Sigmoid colon (tissue), 7 donors: ENCODE data around the gene SLC7A8. TPM values are rescaled to one million over a fixed set of nuclear protein-coding genes. Genes with fewer than 3 reads are reported as not detected.

Source experiments
- DNase-seq: peaks from one replicate; pipeline ENCODE4 v3.0.0-alpha.2; 2019
- H3K27ac ChIP-seq, 4 donors: fragments of 200-600 bp; sonication (generic); one replicate each; pipeline ENCODE4 v1.5.1; 2016 to 2019; ENCODE audit warnings: mild to moderate bottlenecking in 1 of 4
- H3K27me3 ChIP-seq, 3 donors: fragments of 200-600 bp; sonication (generic); one replicate each; pipeline ENCODE4 v1.5.1; 2019; ENCODE audit warnings: mild to moderate bottlenecking in 1 of 3
- H3K36me3 ChIP-seq, 4 donors: fragments of 200-600 bp; sonication (generic); one replicate each; pipeline ENCODE4 v1.5.1; 2016 to 2019
- H3K4me1 ChIP-seq, 4 donors: fragments of 200-600 bp; sonication (generic); one replicate each; pipeline ENCODE4 v1.5.1; 2017 to 2019
- H3K4me3 ChIP-seq, 4 donors: fragments of 200-600 bp; sonication (generic); one replicate each; pipeline ENCODE4 v1.5.1; 2017 to 2019; ENCODE audit warnings: mild to moderate bottlenecking in 2 of 4, moderate library complexity in 1 of 4
- H3K9me3 ChIP-seq, 4 donors: fragments of 200-600 bp in 3 of 4; sonication (generic) in 3 of 4; one replicate each; pipeline versions ENCODE4 v1.5.1 to v1.6.1; 2013 to 2019
- CTCF ChIP-seq, 4 experiments: fragments of 450-650 bp in 3 of 4; fragments of 200-600 bp in 1 of 4; IDR thresholded peaks; one replicate each; pipeline ENCODE4 v1.5.1; 2016 to 2019; ENCODE audit warnings: antibody characterized with exemption in 4 of 4, mild to moderate bottlenecking in 3 of 4, moderate library complexity in 2 of 4
- EP300 ChIP-seq, 4 donors: sonication (generic); formaldehyde crosslinking; IDR thresholded peaks; one replicate each; pipeline ENCODE4 v1.6.1; 2017; ENCODE audit warnings: antibody characterized with exemption in 4 of 4
- POLR2A ChIP-seq, 2 donors: fragments of 450-650 bp; IDR thresholded peaks; one replicate each; pipeline ENCODE4 v1.6.1; 2016; ENCODE audit warnings: antibody characterized with exemption in 2 of 2, mild to moderate bottlenecking in 2 of 2, moderate library complexity in 2 of 2
- POLR2AphosphoS5 ChIP-seq, 4 donors: sonication (generic); formaldehyde crosslinking; IDR thresholded peaks; one replicate each; pipeline ENCODE4 v1.6.1; 2017; ENCODE audit warnings: antibody characterized with exemption in 4 of 4
- WGBS, 2 donors: extraction: QIAGEN DNeasy Blood & Tissue Kit; methylation state at CpG; one replicate each; pipeline ENCODE4 v1.1.7; 2013; 5-methylcytosine and 5-hydroxymethylcytosine counted together
- intact Hi-C: fragments of 100-400 bp; cut with DNase I; formaldehyde crosslinking; loops from one replicate; pipeline ENCODE4 v1.15.1; 2023
- polyA plus RNA-seq, 3 donors: library from polyadenylated mRNA; stranded (reverse); fragments of 200-250 nt; gene quantifications; one replicate each; pipeline ENCODE4 v1.2.3, GENCODE V29; 2013
- total RNA-seq, 4 donors: library from RNA; depleted of rRNA; stranded (reverse); fragments of >200 nt; gene quantifications; one replicate each; pipeline ENCODE4 v1.1.0, GENCODE V29; 2016
- donor health status: healthy with polysubstance abuse.
- donor health status: Bipolar disorder and iron deficiency.
- donor health status: healthy.

Gene SLC7A8
- total and polyA plus RNA-seq, 7 donors = 5.5 to 24.7 (median 13.2) TPM

- intact Hi-C loops = no loop called here
- no peak for TF ChIP-seq POLR2AphosphoS5 (IDR thresholded peaks at IDR 0.05)
- no peak for TF ChIP-seq CTCF (IDR thresholded peaks at IDR 0.05)
- no peak for DNase-seq
- Histone ChIP-seq H3K4me3 (no peak overlapping the region), H3K27ac (no peak overlapping the region), H3K36me3 (peaks cover 0 to 9% (median 2%) of the 10 kb centered on the region in 4 donors), H3K27me3 (no peaks in the 10 kb centered on the region), H3K9me3 (no peaks in the 10 kb centered on the region), H3K4me1 (peaks cover 0 to 10% (median 8%) of the 10 kb centered on the region in 4 donors)
- WGBS, 2 donors = 73 to 77% methylated on average over 8 of the region's 8 CpGs
Measured at GRCh38 chr14:23132970-23133369, 50.5 kb downstream of the SLC7A8 start.

- TF ChIP-seq EP300 (IDR thresholded peaks at IDR 0.05) (no peak), POLR2AphosphoS5 (IDR thresholded peaks at IDR 0.05) (no peak), CTCF (IDR thresholded peaks at IDR 0.05) (no peak), POLR2A (IDR thresholded peaks at IDR 0.05) (no peak)
- WGBS, 2 donors = 90% methylated on average over 5 of the region's 5 CpGs
- Histone ChIP-seq H3K27ac (peak overlapping the region in 1 of 4 donors; percentile 24), H3K27me3 (no peaks in the 10 kb centered on the region), H3K36me3 (peaks cover 0 to 9% (median 2%) of the 10 kb centered on the region in 4 donors), H3K4me3 (no peak overlapping the region), H3K4me1 (no peaks in the 10 kb centered on the region), H3K9me3 (no peaks in the 10 kb centered on the region)
- intact Hi-C loops = no loop called here
- no peak for DNase-seq
Measured at GRCh38 chr14:23131482-23131881, 52.0 kb downstream of the SLC7A8 start.

- Histone ChIP-seq H3K27me3 (no peaks in the 10 kb centered on the region), H3K4me3 (no peak overlapping the region), H3K4me1 (no peaks in the 10 kb centered on the region), H3K9me3 (no peaks in the 10 kb centered on the region), H3K27ac (peak overlapping the region in 1 of 4 donors; percentile 24), H3K36me3 (peaks cover 0 to 9% (median 2%) of the 10 kb centered on the region in 4 donors)
- intact Hi-C loops = no loop called here
- TF ChIP-seq POLR2AphosphoS5 (IDR thresholded peaks at IDR 0.05) (no peak), POLR2A (IDR thresholded peaks at IDR 0.05) (no peak), EP300 (IDR thresholded peaks at IDR 0.05) (no peak), CTCF (IDR thresholded peaks at IDR 0.05) (no peak)
- 77 to 84% methylated on average over 3 of the region's 3 CpGs for WGBS, 2 donors
- DNase-seq = no peak
Measured at GRCh38 chr14:23130871-23131270, 52.6 kb downstream of the SLC7A8 start.

GRCh38 chr14:23129759-23130316 is 53.6 kb downstream of the SLC7A8 start:
- H3K36me3 ChIP-seq = peaks cover 0 to 9% (median 2%) of the 10 kb centered on the region in 4 donors
- WGBS, 2 donors = 92 to 93% methylated on average over 7 of the region's 7 CpGs
- H3K9me3 ChIP-seq = no peaks in the 10 kb centered on the region
- H3K4me3 ChIP-seq = no peak overlapping the region
- no peaks in the 10 kb centered on the region for H3K4me1 ChIP-seq
- TF ChIP-seq EP300 (IDR thresholded peaks at IDR 0.05) (no peak), POLR2AphosphoS5 (IDR thresholded peaks at IDR 0.05) (no peak), POLR2A (IDR thresholded peaks at IDR 0.05) (no peak), CTCF (IDR thresholded peaks at IDR 0.05) (no peak)
- no peaks in the 10 kb centered on the region for H3K27me3 ChIP-seq
- intact Hi-C loops = no loop called here
- no peak for DNase-seq
- no peak overlapping the region for H3K27ac ChIP-seq
